ENCODE data around the gene NAGS.

DNA sequence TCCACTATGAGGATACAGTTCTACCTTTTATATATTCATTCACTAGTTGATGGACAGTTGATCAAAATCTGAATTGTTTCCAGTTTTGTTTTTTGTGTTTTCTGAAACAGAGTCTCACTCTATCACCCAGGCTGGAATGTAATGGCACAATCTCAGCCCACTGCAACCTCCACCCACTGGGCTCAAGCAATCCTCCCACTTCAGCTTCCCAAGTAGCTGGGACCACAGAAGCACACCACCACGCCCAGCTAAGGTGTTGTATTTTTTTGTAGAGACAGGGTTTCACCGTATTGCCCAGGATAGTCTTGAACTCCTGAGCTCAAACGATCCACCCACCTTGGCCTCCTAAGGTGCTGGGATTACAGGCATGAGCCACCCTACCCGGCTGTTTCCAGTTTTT is 41.1 kb downstream of the NAGS start:
- TF ChIP-seq, protein P1, sequence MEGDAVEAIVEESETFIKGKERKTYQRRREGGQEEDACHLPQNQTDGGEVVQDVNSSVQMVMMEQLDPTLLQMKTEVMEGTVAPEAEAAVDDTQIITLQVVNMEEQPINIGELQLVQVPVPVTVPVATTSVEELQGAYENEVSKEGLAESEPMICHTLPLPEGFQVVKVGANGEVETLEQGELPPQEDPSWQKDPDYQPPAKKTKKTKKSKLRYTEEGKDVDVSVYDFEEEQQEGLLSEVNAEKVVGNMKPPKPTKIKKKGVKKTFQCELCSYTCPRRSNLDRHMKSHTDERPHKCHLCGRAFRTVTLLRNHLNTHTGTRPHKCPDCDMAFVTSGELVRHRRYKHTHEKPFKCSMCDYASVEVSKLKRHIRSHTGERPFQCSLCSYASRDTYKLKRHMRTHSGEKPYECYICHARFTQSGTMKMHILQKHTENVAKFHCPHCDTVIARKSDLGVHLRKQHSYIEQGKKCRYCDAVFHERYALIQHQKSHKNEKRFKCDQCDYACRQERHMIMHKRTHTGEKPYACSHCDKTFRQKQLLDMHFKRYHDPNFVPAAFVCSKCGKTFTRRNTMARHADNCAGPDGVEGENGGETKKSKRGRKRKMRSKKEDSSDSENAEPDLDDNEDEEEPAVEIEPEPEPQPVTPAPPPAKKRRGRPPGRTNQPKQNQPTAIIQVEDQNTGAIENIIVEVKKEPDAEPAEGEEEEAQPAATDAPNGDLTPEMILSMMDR (IDR thresholded peaks at IDR 0.05 in 4 of 5, conservative IDR thresholded peaks at IDR 0.05 in 1 of 5): no peak
- TF ChIP-seq POLR2A (IDR thresholded peaks at IDR 0.05): no peak
